GM10266 (cell line): Measurements from ENCODE around the gene TNFSF18.

Source experiments
- DNase-seq: peaks from one replicate; pipeline ENCODE4 v3.0.0; 2012; ENCODE audit errors: extremely low spot score
- CTCF ChIP-seq: IDR thresholded peaks from 2 replicates; pipeline ENCODE4 v1.5.1; 2012; ENCODE audit warnings: mild to moderate bottlenecking, low read depth; ENCODE audit not compliant: control insufficient read depth, insufficient read depth; ENCODE audit errors: missing control alignments

The TNFSF18 gene

DNA sequence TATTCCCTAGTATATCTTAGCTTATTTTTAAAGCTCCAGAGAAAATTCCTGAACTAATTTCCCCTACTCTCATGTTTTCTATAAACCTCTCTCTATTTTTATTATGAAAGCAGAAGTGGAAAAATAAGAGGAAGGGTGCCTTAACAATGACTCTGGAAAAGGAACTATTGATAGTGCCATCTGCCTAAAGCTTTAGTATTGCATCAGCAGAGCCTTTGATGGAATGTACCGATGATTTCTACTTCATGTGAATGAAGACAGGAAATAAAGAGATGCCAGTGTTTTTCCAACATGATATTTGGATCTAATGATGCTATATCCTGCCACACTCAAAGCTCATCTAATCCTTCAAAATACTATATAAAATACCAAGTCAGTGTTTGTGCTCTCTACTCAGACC lies 35.1 kb downstream of the TNFSF18 start:
- DNase-seq = no peak
- TF ChIP-seq CTCF = no peak

- no peak for DNase-seq
- no peak for TF ChIP-seq CTCF
Measured at GRCh38 chr1:173014160-173014559, 36.6 kb downstream of the TNFSF18 start.

DNA sequence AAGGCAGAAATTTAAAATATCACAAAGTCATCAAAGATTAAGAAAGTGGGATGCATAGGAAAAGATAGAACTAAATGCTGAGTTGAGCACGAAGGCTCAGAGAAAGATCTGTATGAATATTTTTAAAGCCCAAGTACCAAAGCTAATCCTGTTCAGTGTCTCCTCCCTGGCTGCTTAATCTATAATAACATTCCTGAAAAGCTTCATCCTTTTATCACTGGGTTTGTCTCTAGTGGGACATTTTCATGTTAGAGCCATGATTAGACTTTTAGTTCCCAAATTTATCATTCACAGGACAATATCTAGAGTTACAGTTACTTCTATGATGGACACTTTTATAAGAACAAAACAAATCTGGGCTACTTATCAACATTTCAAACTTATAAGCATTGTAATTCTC lies 38.6 kb downstream of the TNFSF18 start:
- no peak for TF ChIP-seq CTCF
- DNase-seq = no peak

DNA sequence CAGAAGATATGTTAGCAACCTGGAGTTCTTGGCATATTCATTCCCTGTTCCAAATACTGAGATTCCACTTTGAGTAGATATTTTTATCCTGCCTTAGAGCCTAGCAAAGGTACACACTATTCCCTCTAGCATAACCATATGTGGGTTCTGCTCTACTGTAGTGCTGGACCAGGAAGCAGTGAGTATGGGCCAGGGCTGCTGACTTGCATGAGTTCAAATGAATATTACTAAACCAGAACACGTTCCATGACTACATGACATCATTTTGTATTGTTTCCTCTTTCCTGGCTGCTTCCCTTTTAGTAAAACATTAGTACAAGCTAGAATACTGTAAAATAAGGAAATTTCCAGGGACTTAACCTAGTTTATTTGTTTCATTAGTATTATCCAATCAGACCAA lies 41.1 kb downstream of the TNFSF18 start:
- DNase-seq = no peak
- no peak for TF ChIP-seq CTCF

GRCh38 chr1:173005196-173005864 lies 45.4 kb downstream of the TNFSF18 start:
- TF ChIP-seq CTCF = no peak
- no peak for DNase-seq

GRCh38 chr1:173002891-173003838 lies 47.6 kb downstream of the TNFSF18 start:
- no peak for TF ChIP-seq CTCF
- DNase-seq = no peak

GRCh38 chr1:172999349-172999748 lies 51.4 kb downstream of the TNFSF18 start:
- no peak for DNase-seq
- no peak for TF ChIP-seq CTCF
